T-cell (primary cell): Measurements from ENCODE around the gene NT5DC1. TPM values are rescaled to one million over a fixed set of nuclear protein-coding genes. Genes with fewer than 3 reads are reported as not detected.

Source experiments
- ATAC-seq, 4 experiments: fragments of 200-7000 bp in 3 of 4; fragments of 150-1000 bp in 1 of 4; cut with Tn5 transposase; replicated peaks in 1 of 4; 1 replicate in 3 of 4; 2 replicates in 1 of 4; pipeline ENCODE4 v1.10.0; 2021; ENCODE audit warnings: moderate library complexity in 3 of 4, mild to moderate bottlenecking in 2 of 4, moderate number of reproducible peaks in 1 of 4
- CTCF ChIA-PET, 2 donors: fragments of 300-600 bp; sonication (Branson Sonifier 250); formaldehyde crosslinking; loops; one replicate each; lab custom pipeline; 2022; ENCODE audit warnings: antibody characterized with exemption in 2 of 2; lab: Charles Lee
- POLR2A ChIA-PET, 2 donors: fragments of 300-600 bp; sonication (Branson Sonifier 250); formaldehyde crosslinking; loops; one replicate each; lab custom pipeline; 2022; ENCODE audit warnings: antibody characterized with exemption in 2 of 2; lab: Charles Lee
- DNase-seq, 35 experiments: peaks; one replicate each; pipeline versions ENCODE4 v3.0.0 to v3.0.0-alpha.2; 2013 to 2023
- H3K27ac ChIP-seq: one replicate; pipeline ENCODE4 v1.5.1; 2013; ENCODE audit warnings: low read length
- H3K27me3 ChIP-seq, 2 experiments: replicated peaks in 1 of 2; 1 replicate in 1 of 2; 2 replicates in 1 of 2; pipeline versions ENCODE4 v1.6.1 to v1.7.0; 2013; ENCODE audit warnings: low read length in 1 of 2, mixed read lengths in 1 of 2; ENCODE audit not compliant: control insufficient read depth in 2 of 2, insufficient read depth in 2 of 2; ENCODE audit errors: extremely low read depth in 1 of 2
- H3K36me3 ChIP-seq, 2 donors: 1 replicate in 1 of 2; 2 replicates in 1 of 2; pipeline versions ENCODE4 v1.6.1 to v1.7.0; 2013; ENCODE audit warnings: low read length in 1 of 2; ENCODE audit not compliant: control insufficient read depth in 2 of 2, insufficient read depth in 1 of 2; ENCODE audit errors: extremely low read depth in 1 of 2
- H3K4me1 ChIP-seq, 2 experiments: 1 replicate in 1 of 2; 2 replicates in 1 of 2; pipeline versions ENCODE4 v1.6.1 to v1.7.0; 2013; ENCODE audit warnings: low read length in 2 of 2, mixed read lengths in 1 of 2; ENCODE audit not compliant: insufficient read depth in 2 of 2, control insufficient read depth in 1 of 2; ENCODE audit errors: extremely low read depth in 1 of 2
- H3K4me3 ChIP-seq, 2 donors: 1 replicate in 1 of 2; 2 replicates in 1 of 2; pipeline versions ENCODE4 v1.5.1 to v1.7.0; 2013; ENCODE audit warnings: mild to moderate bottlenecking in 2 of 2, low read length in 1 of 2, moderate library complexity in 1 of 2; ENCODE audit not compliant: control insufficient read depth in 1 of 2; ENCODE audit errors: extremely low read depth in 1 of 2
- H3K9me3 ChIP-seq: 2 replicates; pipeline ENCODE4 v1.7.0; 2013
- H3K27ac Mint-ChIP-seq, 2 donors: one replicate each; pipeline ENCODE4 v1.8.0; 2020 to 2021; ENCODE audit warnings: mild to moderate bottlenecking in 2 of 2, mixed read lengths in 2 of 2
- H3K27me3 Mint-ChIP-seq, 2 donors: one replicate each; pipeline ENCODE4 v1.8.0; 2021 to 2022; ENCODE audit warnings: mixed read lengths in 2 of 2
- H3K36me3 Mint-ChIP-seq: one replicate; pipeline ENCODE4 v1.8.0; 2021; ENCODE audit warnings: mixed read lengths
- H3K4me1 Mint-ChIP-seq, 3 donors: one replicate each; pipeline ENCODE4 v1.8.0; 2020 to 2022; ENCODE audit warnings: mixed read lengths in 3 of 3, mild to moderate bottlenecking in 1 of 3
- H3K4me3 Mint-ChIP-seq, 3 donors: one replicate each; pipeline ENCODE4 v1.8.0; 2020 to 2022; ENCODE audit warnings: mild to moderate bottlenecking in 3 of 3, mixed read lengths in 3 of 3, moderate library complexity in 3 of 3
- H3K9me3 Mint-ChIP-seq, 3 donors: one replicate each; pipeline ENCODE4 v1.8.0; 2020 to 2022; ENCODE audit warnings: mixed read lengths in 3 of 3
- WGBS: methylation state at CpG from one replicate; pipeline ENCODE4 v1.1.5; 2013; ENCODE audit warnings: missing lambda C conversion rate; ENCODE audit not compliant: insufficient coverage; 5-methylcytosine and 5-hydroxymethylcytosine counted together
- total RNA-seq, 35 experiments: library from RNA in 6 of 35; stranded (reverse) in 6 of 35; fragments of 120-200 nt in 1 of 35; gene quantifications; one replicate each; pipeline versions ENCODE4 v1.2.1 to v1.2.4 and lab custom pipeline; 2013 to 2026

NT5DC1 gene
- total RNA-seq, 5 donors from 2014 or later (not counting 1 experiment from before 2014, with no cell fraction given): 33.8 to 47.3 (median 38.1) TPM

- POLR2A ChIA-PET: no interaction called here
These were observed 39.9 kb upstream of the NT5DC1 start, which contains the start of gene FRK for GRCh38 chr6:116060572-116061283. TSS of gene FRK (minus strand) at chr6:116060891. CDS start at chr6:116060311, 580 bp downstream.

GRCh38 chr6:116062496-116062895, 38.2 kb upstream of the NT5DC1 start:
- ChIA-PET POLR2A (interaction anchor here in 1 of 2 donors (0.5 kb wide), 1 partner anchor 1340 kb away, joined by 4 read pairs; no protein-coding TSS in a partner anchor), CTCF (no interaction called here)
- H3K9me3 ChIP-seq: no peaks in the 10 kb centered on the region
- H3K36me3 Mint-ChIP-seq: no peaks in the 10 kb centered on the region
- no peaks in the 10 kb centered on the region for H3K4me1 Mint-ChIP-seq
- ATAC-seq: no peak
- H3K27me3 Mint-ChIP-seq: peaks cover 7 to 21% of the 10 kb centered on the region in 2 donors
- 50% methylated on average over 1 of the region's 4 CpGs for WGBS
- H3K27ac ChIP-seq: no peak overlapping the region
- H3K4me3 Mint-ChIP-seq: no peak overlapping the region
- no peak overlapping the region for H3K4me3 ChIP-seq
- DNase-seq: no peak
- no peaks in the 10 kb centered on the region for H3K36me3 ChIP-seq
- no peaks in the 10 kb centered on the region for H3K4me1 ChIP-seq
- peaks cover 0 to 7% of the 10 kb centered on the region in 2 experiments for H3K27me3 ChIP-seq
- H3K9me3 Mint-ChIP-seq: no peaks in the 10 kb centered on the region
- H3K27ac Mint-ChIP-seq: no peak overlapping the region

More at GRCh38 chr6:116060572-116061283, 39.9 kb upstream of the NT5DC1 start, which contains the start of gene FRK:
- Mint-ChIP-seq H3K4me1 (no peaks in the 10 kb centered on the region), H3K36me3 (no peaks in the 10 kb centered on the region), H3K9me3 (no peaks in the 10 kb centered on the region), H3K27me3 (peaks cover 7 to 17% of the 10 kb centered on the region in 2 donors), H3K4me3 (no peak within 1 kb of the TSS), H3K27ac (no peak within 1 kb of the TSS)
- Histone ChIP-seq H3K27ac (no peak within 1 kb of the TSS), H3K36me3 (no peaks in the 10 kb centered on the region), H3K4me1 (no peaks in the 10 kb centered on the region), H3K4me3 (no peak within 1 kb of the TSS), H3K9me3 (no peaks in the 10 kb centered on the region), H3K27me3 (peaks cover 0 to 9% of the 10 kb centered on the region in 2 experiments)
- no peak for ATAC-seq
- CTCF ChIA-PET: no interaction called here
- WGBS: 91% methylated on average over 6 of the region's 7 CpGs
- no peak for DNase-seq

GRCh38 chr6:116064666-116065065, 36.0 kb upstream of the NT5DC1 start:
- Histone ChIP-seq H3K4me3 (no peak overlapping the region), H3K4me1 (no peaks in the 10 kb centered on the region), H3K27ac (no peak overlapping the region), H3K27me3 (peaks cover 0 to 7% of the 10 kb centered on the region in 2 experiments), H3K36me3 (no peaks in the 10 kb centered on the region), H3K9me3 (no peaks in the 10 kb centered on the region)
- Mint-ChIP-seq H3K27me3 (peaks cover 5 to 19% of the 10 kb centered on the region in 2 donors), H3K4me1 (no peaks in the 10 kb centered on the region), H3K4me3 (no peak overlapping the region), H3K9me3 (no peaks in the 10 kb centered on the region), H3K27ac (no peak overlapping the region), H3K36me3 (no peaks in the 10 kb centered on the region)
- DNase-seq (no peak), ATAC-seq (no peak)
- CTCF ChIA-PET: no interaction called here
- POLR2A ChIA-PET: no interaction called here

- H3K9me3 Mint-ChIP-seq: no peaks in the 10 kb centered on the region
- ChIA-PET POLR2A (no interaction called here), CTCF (no interaction called here)
- ATAC-seq (no peak), DNase-seq (no peak)
- no peak overlapping the region for H3K4me3 ChIP-seq
- no peaks in the 10 kb centered on the region for H3K36me3 Mint-ChIP-seq
- no peaks in the 10 kb centered on the region for H3K27me3 ChIP-seq
- H3K4me1 ChIP-seq: no peaks in the 10 kb centered on the region
- H3K4me1 Mint-ChIP-seq: no peaks in the 10 kb centered on the region
- no peaks in the 10 kb centered on the region for H3K9me3 ChIP-seq
- peaks cover 3 to 12% of the 10 kb centered on the region in 2 donors for H3K27me3 Mint-ChIP-seq
- no CpG with 5 or more reads among the region's 2 CpGs for WGBS
- H3K4me3 Mint-ChIP-seq: no peak overlapping the region
- no peak overlapping the region for H3K27ac ChIP-seq
- no peak overlapping the region for H3K27ac Mint-ChIP-seq
- H3K36me3 ChIP-seq: no peaks in the 10 kb centered on the region
These were observed 33.9 kb upstream of the NT5DC1 start for GRCh38 chr6:116066789-116067188.

GRCh38 chr6:116070101-116070500, 30.6 kb upstream of the NT5DC1 start:
- Histone ChIP-seq H3K4me1 (no peaks in the 10 kb centered on the region), H3K4me3 (no peak overlapping the region), H3K9me3 (no peaks in the 10 kb centered on the region), H3K36me3 (no peaks in the 10 kb centered on the region), H3K27ac (no peak overlapping the region), H3K27me3 (no peaks in the 10 kb centered on the region)
- Mint-ChIP-seq H3K36me3 (no peaks in the 10 kb centered on the region), H3K27ac (no peak overlapping the region), H3K27me3 (peaks cover 2 to 8% of the 10 kb centered on the region in 2 donors), H3K4me3 (no peak overlapping the region), H3K9me3 (no peaks in the 10 kb centered on the region), H3K4me1 (peaks cover 0 to 2% (median 0%) of the 10 kb centered on the region in 3 donors)
- no peak for ATAC-seq
- POLR2A ChIA-PET: interaction anchor here in 1 of 2 donors (0.6 kb wide), 1 partner anchor 720 kb away, joined by 4 read pairs; no protein-coding TSS in a partner anchor
- CTCF ChIA-PET: no interaction called here
- no peak for DNase-seq
- no CpG with 5 or more reads among the region's 1 CpG for WGBS

GRCh38 chr6:116070616-116071389, 29.9 kb upstream of the NT5DC1 start:
- WGBS: 100% methylated on average over 1 of the region's 2 CpGs
- Mint-ChIP-seq H3K27me3 (peaks cover 2 to 8% of the 10 kb centered on the region in 2 donors), H3K36me3 (no peaks in the 10 kb centered on the region), H3K4me3 (no peak overlapping the region), H3K4me1 (peaks cover 0 to 2% (median 0%) of the 10 kb centered on the region in 3 donors), H3K27ac (no peak overlapping the region), H3K9me3 (no peaks in the 10 kb centered on the region)
- H3K4me3 ChIP-seq: no peak overlapping the region
- ChIA-PET POLR2A (interaction anchor here in 1 of 2 donors (0.7 kb wide), 1 partner anchor 15 kb away, joined by 3 read pairs; no protein-coding TSS in a partner anchor), CTCF (no interaction called here)
- no peaks in the 10 kb centered on the region for H3K4me1 ChIP-seq
- no peaks in the 10 kb centered on the region for H3K36me3 ChIP-seq
- no peaks in the 10 kb centered on the region for H3K27me3 ChIP-seq
- DNase-seq: no peak
- ATAC-seq: no peak
- H3K27ac ChIP-seq: no peak overlapping the region
- H3K9me3 ChIP-seq: no peaks in the 10 kb centered on the region
